Endothelial cell of umbilical vein (primary cell): ENCODE measurements around the gene OR1Q1. TPM values are rescaled to one million over a fixed set of nuclear protein-coding genes. Genes with fewer than 3 reads are reported as not detected.
A peak's percentile ranks its signal among the peaks of the same experiment; 100 is the strongest.

Source experiments
- BruUV-seq: library from RNA; stranded (reverse); fragments of 400-500 nt; replicated peaks from 2 replicates; lab custom pipeline; 2021; lab: Mats Ljungman, UMichigan
- CTCF ChIA-PET: fragments of 300-600, 350-600 bp; sonication (Branson Sonifier 250); formaldehyde crosslinking; loops from one replicate; lab custom pipeline; 2021; ENCODE audit warnings: antibody characterized with exemption, inconsistent platforms; lab: Charles Lee
- POLR2A ChIA-PET: fragments of 300-600, 350-600 bp; sonication (Branson Sonifier 250); formaldehyde crosslinking; loops from one replicate; lab custom pipeline; 2021; ENCODE audit warnings: antibody characterized with exemption, inconsistent platforms; lab: Charles Lee
- DNase-seq: peaks from one replicate; pipeline ENCODE4 v3.0.0-alpha.2; 2011; ENCODE audit warnings: low read depth, low spot score
- FAIRE-seq: peaks from 2 replicates; lab custom pipeline; 2011; peaks lifted over from hg19 to GRCh38; lab: Jason Lieb, UNC
- H2AFZ ChIP-seq: 2 replicates; pipeline ENCODE4 v1.6.0; 2012; ENCODE audit warnings: low read depth, low read length, control low read depth, inconsistent platforms
- H3K27ac ChIP-seq: 2 replicates; pipeline ENCODE4 v1.5.1; 2011; ENCODE audit warnings: low read depth, mild to moderate bottlenecking, control low read depth, low read length, moderate library complexity; ENCODE audit not compliant: insufficient read depth
- H3K27me3 ChIP-seq, 2 experiments: 2 replicates each; pipeline versions ENCODE4 v1.6.0 to v1.6.1; 2011; ENCODE audit warnings: low read length in 2 of 2, mixed read lengths in 1 of 2; ENCODE audit not compliant: control insufficient read depth in 2 of 2, insufficient read depth in 2 of 2
- H3K36me3 ChIP-seq, 2 experiments: 2 replicates in 1 of 2; 3 replicates in 1 of 2; pipeline ENCODE4 v1.5.1; 2011; ENCODE audit warnings: low read length in 2 of 2, mild to moderate bottlenecking in 1 of 2, moderate library complexity in 1 of 2; ENCODE audit not compliant: control insufficient read depth in 2 of 2, insufficient read depth in 2 of 2; ENCODE audit errors: extremely low read depth in 1 of 2
- H3K4me1 ChIP-seq: 3 replicates; pipeline ENCODE4 v1.5.1; 2011; ENCODE audit warnings: mild to moderate bottlenecking, low read length; ENCODE audit not compliant: control insufficient read depth, insufficient read depth; ENCODE audit errors: extremely low read depth
- H3K4me2 ChIP-seq: 2 replicates; pipeline ENCODE4 v1.6.1; 2011; ENCODE audit warnings: low read length, control low read depth, mixed read lengths; ENCODE audit not compliant: insufficient read depth
- H3K4me3 ChIP-seq, 3 experiments: fragments of 200-600 bp in 1 of 3; sonication (generic), shearing (Covaris generic) in 1 of 3; replicated peaks in 1 of 3; 2 replicates each; pipeline ENCODE4 v1.5.1; 2011 to 2016; ENCODE audit warnings: control low read depth in 3 of 3, low read length in 3 of 3, mild to moderate bottlenecking in 2 of 3, inconsistent platforms in 1 of 3, low read depth in 1 of 3, moderate library complexity in 1 of 3; ENCODE audit not compliant: insufficient read depth in 1 of 3
- H3K79me2 ChIP-seq: 2 replicates; pipeline ENCODE4 v1.6.0; 2012; ENCODE audit warnings: low read length, inconsistent platforms; ENCODE audit not compliant: control insufficient read depth, insufficient read depth
- H3K9ac ChIP-seq: replicated peaks from 2 replicates; pipeline ENCODE3; 2011; ENCODE audit warnings: low read length, control low read depth; ENCODE audit not compliant: insufficient read depth; ENCODE audit errors: extremely low read depth
- H3K9me1 ChIP-seq: replicated peaks from 3 replicates; pipeline ENCODE4 v1.6.0; 2011; ENCODE audit warnings: mild to moderate bottlenecking, low read length; ENCODE audit not compliant: control insufficient read depth, insufficient read depth; ENCODE audit errors: extremely low read depth
- H3K9me3 ChIP-seq: replicated peaks from 2 replicates; pipeline ENCODE4 v1.5.1; 2012; ENCODE audit warnings: low read length, inconsistent platforms; ENCODE audit not compliant: control insufficient read depth, insufficient read depth
- H4K20me1 ChIP-seq: replicated peaks from 2 replicates; pipeline ENCODE3; 2011; ENCODE audit warnings: mild to moderate bottlenecking, low read length; ENCODE audit not compliant: control insufficient read depth, insufficient read depth; ENCODE audit errors: extremely low read depth
- CTCF ChIP-seq, 2 donors: IDR thresholded peaks; 1 replicate in 1 of 2; 2 replicates in 1 of 2; pipeline ENCODE4 v1.5.1; 2011; ENCODE audit warnings: low read length in 2 of 2, mild to moderate bottlenecking in 2 of 2, moderate library complexity in 2 of 2, control low read depth in 1 of 2, inconsistent platforms in 1 of 2, low read depth in 1 of 2; ENCODE audit not compliant: insufficient read depth in 1 of 2; ENCODE audit errors: extremely low read depth in 1 of 2
- EZH2 ChIP-seq: IDR thresholded peaks from 2 replicates; pipeline ENCODE4 v1.6.1; 2012; ENCODE audit warnings: borderline replicate concordance, low read depth, mild to moderate bottlenecking, moderate library complexity, low read length, inconsistent platforms; ENCODE audit not compliant: severe bottlenecking
- FOS ChIP-seq: IDR thresholded peaks from 2 replicates; pipeline ENCODE4 v1.6.1; 2011; ENCODE audit warnings: mild to moderate bottlenecking, low read length, moderate library complexity, borderline replicate concordance; ENCODE audit not compliant: insufficient read depth
- GATA2 ChIP-seq: IDR thresholded peaks from 2 replicates; pipeline ENCODE4 v1.7.0; 2011; ENCODE audit warnings: low read depth, mild to moderate bottlenecking, moderate library complexity, mixed read lengths, low read length; ENCODE audit not compliant: insufficient read length, insufficient read depth
- JUN ChIP-seq: IDR thresholded peaks from 2 replicates; pipeline ENCODE4 v1.6.1; 2011; ENCODE audit warnings: borderline replicate concordance, low read depth; ENCODE audit not compliant: insufficient read length, insufficient read depth
- MAX ChIP-seq: IDR thresholded peaks from 2 replicates; pipeline ENCODE4 v1.6.1; 2011; ENCODE audit not compliant: insufficient read depth, insufficient read length
- MYC ChIP-seq: IDR thresholded peaks from one replicate; pipeline ENCODE4 v1.6.1; 2011; ENCODE audit warnings: mild to moderate bottlenecking, low read depth, low read length
- POLR2A ChIP-seq: IDR thresholded peaks from 2 replicates; pipeline ENCODE4 v1.6.1; 2012; ENCODE audit warnings: low read depth, mild to moderate bottlenecking, control low read depth, low read length
- POLR2AphosphoS5 ChIP-seq: IDR thresholded peaks from 2 replicates; pipeline ENCODE4 v1.6.1; 2012; ENCODE audit warnings: low read depth, mild to moderate bottlenecking, control low read depth, low read length, moderate library complexity; ENCODE audit not compliant: insufficient read depth
- dilution Hi-C: fragments of 300-500 bp; cut with MboI; formaldehyde crosslinking; loops from one replicate; pipeline ENCODE4 v1.15.0; 2019; ENCODE audit warnings: low sequenced_read_pairs; ENCODE audit not compliant: extremely low pct_ligation_motif_present
- intact Hi-C: fragments of 100-400 bp; cut with micrococcal nuclease; formaldehyde crosslinking; loops from one replicate; pipeline ENCODE4 v1.10.0; 2022
- polyA plus RNA-seq, 4 experiments: library from polyadenylated mRNA; depleted of rRNA in 3 of 4; stranded (reverse) in 3 of 4; unstranded in 1 of 4; fragments of >200 nt; gene quantifications; 2 replicates each; pipeline versions ENCODE4 v1.2.1 to v1.2.3, GENCODE V29; 2011 to 2012; ENCODE audit warnings: missing spikeins in 1 of 4
- total RNA-seq: library from RNA; stranded (reverse); gene quantifications from 2 replicates; pipeline ENCODE4 v1.2.3, GENCODE V29; 2021

The OR1Q1 gene
- total and polyA plus RNA-seq, 2 donors (not counting 3 experiments of a cell fraction or from before 2014, with no cell fraction given), result not detected

GRCh38 chr9:122642226-122642625 lies 27.7 kb downstream of the OR1Q1 start:
- H3K27me3 ChIP-seq, result no peaks in the 10 kb centered on the region
- H3K4me3 ChIP-seq, result no peak overlapping the region
- ChIA-PET CTCF (no interaction called here), POLR2A (no interaction called here)
- no peaks in the 10 kb centered on the region for H3K4me1 ChIP-seq
- H2AFZ ChIP-seq, result no peak overlapping the region
- dilution Hi-C loops, result no loop called here
- intact Hi-C loops, result no loop called here
- no peaks in the 10 kb centered on the region for H3K36me3 ChIP-seq
- FAIRE-seq, result peak; percentile 57
- no peaks in the 10 kb centered on the region for H4K20me1 ChIP-seq
- no peaks in the 10 kb centered on the region for H3K79me2 ChIP-seq
- H3K27ac ChIP-seq, result no peak overlapping the region
- no peak overlapping the region for H3K4me2 ChIP-seq
- no peak overlapping the region for H3K9ac ChIP-seq
- no TSS peak for BruUV-seq
- H3K9me1 ChIP-seq, result no peaks in the 10 kb centered on the region
- DNase-seq, result no peak
- TF ChIP-seq JUN (no peak), MAX (no peak), CTCF (IDR thresholded peaks at IDR 0.05; ENCODE audit: extremely low read depth in 1 of 2, insufficient read depth in 1 of 2, low read depth in 1 of 2, low read length in 2 of 2) (no peak), POLR2A (no peak), FOS (no peak), MYC (no peak), GATA2 (no peak), EZH2 (no peak), POLR2AphosphoS5 (no peak)
- no peaks in the 10 kb centered on the region for H3K9me3 ChIP-seq
